ENCODE data around the gene YOD1.

GRCh38 chr1:207024202-207025145 is 26.5 kb downstream of the YOD1 start:
- TF ChIP-seq CTCF (IDR thresholded peaks at IDR 0.05; ENCODE audit: low read depth, low read length): no peak
- no peak for TF ChIP-seq POLR2A (IDR thresholded peaks at IDR 0.05; ENCODE audit: extremely low read depth, insufficient read length)
- TF ChIP-seq MAX (IDR thresholded peaks at IDR 0.05; ENCODE audit: low read depth, low read length): peak; percentile 45
- no peak for TF ChIP-seq MYC (IDR thresholded peaks at IDR 0.05; ENCODE audit: low read depth, low read length)

Data from NB4 (cell line).